Kidney (tissue), 14 donors: Measurements from ENCODE around the gene CIAO3. TPM values are rescaled to one million over a fixed set of nuclear protein-coding genes. Genes with fewer than 3 reads are reported as not detected.
"Not testable (repeated sequence)": the region's sequence is repeated elsewhere in the genome, so short reads cannot be mapped to it uniquely, and the experiment has no call there.

Source experiments
- DNase-seq, 5 donors: peaks; one replicate each; pipeline ENCODE4 v3.0.0-alpha.2; 2013 to 2020
- FAIRE-seq: peaks from 2 replicates; lab custom pipeline; 2012; peaks lifted over from hg19 to GRCh38; lab: Jason Lieb, UNC
- H3K27ac ChIP-seq, 2 donors: one replicate each; pipeline ENCODE4 v1.7.0; 2013; ENCODE audit warnings: low read depth in 2 of 2, low read length in 2 of 2, inconsistent platforms in 1 of 2
- H3K27me3 ChIP-seq: one replicate; pipeline ENCODE4 v1.7.1; 2013; ENCODE audit warnings: low read length, inconsistent platforms; ENCODE audit not compliant: control insufficient read depth, insufficient read depth
- H3K36me3 ChIP-seq, 3 donors: one replicate each; pipeline versions ENCODE4 v1.7.0 to v1.7.1; 2013; ENCODE audit warnings: low read length in 3 of 3, control low read depth in 1 of 3, inconsistent platforms in 1 of 3; ENCODE audit not compliant: insufficient read depth in 3 of 3, control insufficient read depth in 2 of 3
- H3K4me1 ChIP-seq, 3 donors: one replicate each; pipeline versions ENCODE4 v1.7.0 to v1.7.1; 2013; ENCODE audit warnings: low read length in 3 of 3, inconsistent platforms in 1 of 3, low read depth in 1 of 3; ENCODE audit not compliant: control insufficient read depth in 2 of 3, insufficient read depth in 2 of 3
- H3K4me3 ChIP-seq, 3 donors: one replicate each; pipeline versions ENCODE4 v1.7.0 to v1.8.1; 2013; ENCODE audit warnings: low read length in 3 of 3, control low read depth in 1 of 3, inconsistent platforms in 1 of 3
- H3K9ac ChIP-seq, 3 donors: one replicate each; pipeline versions ENCODE4 v1.7.0 to v1.7.1; 2013; ENCODE audit warnings: low read length in 3 of 3, control low read depth in 1 of 3, inconsistent platforms in 1 of 3
- H3K9me3 ChIP-seq, 3 donors: one replicate each; pipeline versions ENCODE4 v1.7.0 to v1.7.1; 2013; ENCODE audit warnings: low read length in 3 of 3, control low read depth in 1 of 3, inconsistent platforms in 1 of 3; ENCODE audit not compliant: control insufficient read depth in 2 of 3, insufficient read depth in 1 of 3
- intact Hi-C: fragments of 100-400 bp; cut with DNase I; formaldehyde crosslinking; loops from one replicate; pipeline ENCODE4 v1.11.1; 2022
- polyA plus RNA-seq: library from polyadenylated mRNA; stranded (reverse); fragments of 350-450 nt; fragmentation: Illumina TruSeq; extraction: RNeasy Lipid Tissue Mini Kit (QIAGEN cat#74804); gene quantifications from one replicate; pipeline ENCODE4 v1.2.3, GENCODE V29; 2014; ENCODE audit warnings: low read depth, low replicate concordance; ENCODE audit not compliant: insufficient read depth
- total RNA-seq: library from RNA; stranded (reverse); fragmentation: NEBNext Ultra II Directional; extraction: Animal tissue kit (Norgen Biotek cat#: 25700); gene quantifications from one replicate; pipeline ENCODE4 v1.2.1, GENCODE V29; 2021
- TF ChIP-seq, protein P1 (sequence below): IDR thresholded peaks from 3 replicates; pipeline ENCODE4 v1.5.1; 2012; ENCODE audit warnings: mild to moderate bottlenecking, moderate library complexity, borderline replicate concordance; ENCODE audit not compliant: insufficient read depth; ENCODE audit errors: extremely low read depth
- donor health status: control.
- donor health status: control.
- donor health status: control.
- donor health status: control.
- donor health status: control.
- donor health status: DM: yes; HTN: yes; CAD: no.
- donor health status: Normal renal cell carcinoma (clear cell type).

The CIAO3 gene
- total and polyA plus RNA-seq, 2 donors from 2014 or later: 36.8 to 37.7 TPM

DNA sequence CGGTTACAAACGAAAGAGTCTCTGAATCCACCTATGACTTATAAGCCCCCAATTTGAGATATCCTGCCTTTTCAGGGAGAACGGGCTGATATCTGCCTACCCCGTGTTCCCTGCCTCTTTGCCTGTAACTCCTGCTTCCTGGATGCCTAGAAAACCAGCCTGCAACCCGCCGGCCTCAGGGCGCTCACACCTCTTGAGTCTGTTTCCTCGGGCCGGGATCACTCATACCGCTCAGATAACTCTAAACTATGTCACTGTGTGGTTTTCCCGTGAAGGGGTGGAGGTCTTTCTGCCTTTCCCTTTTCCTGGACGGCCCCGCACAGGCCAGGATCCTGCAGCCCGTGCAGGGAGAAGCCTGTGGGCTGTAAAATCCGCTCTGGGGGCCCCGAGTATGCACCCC, 37.0 kb upstream of the CIAO3 start:
- no peak overlapping the region for H3K27ac ChIP-seq
- H3K36me3 ChIP-seq: no peaks in the 10 kb centered on the region
- FAIRE-seq (no peak), DNase-seq (no peak)
- no peaks in the 10 kb centered on the region for H3K4me1 ChIP-seq
- no peaks in the 10 kb centered on the region for H3K9me3 ChIP-seq
- intact Hi-C loops: no loop called here
- no peak overlapping the region for H3K4me3 ChIP-seq
- no peak overlapping the region for H3K9ac ChIP-seq
- TF ChIP-seq, protein P1, sequence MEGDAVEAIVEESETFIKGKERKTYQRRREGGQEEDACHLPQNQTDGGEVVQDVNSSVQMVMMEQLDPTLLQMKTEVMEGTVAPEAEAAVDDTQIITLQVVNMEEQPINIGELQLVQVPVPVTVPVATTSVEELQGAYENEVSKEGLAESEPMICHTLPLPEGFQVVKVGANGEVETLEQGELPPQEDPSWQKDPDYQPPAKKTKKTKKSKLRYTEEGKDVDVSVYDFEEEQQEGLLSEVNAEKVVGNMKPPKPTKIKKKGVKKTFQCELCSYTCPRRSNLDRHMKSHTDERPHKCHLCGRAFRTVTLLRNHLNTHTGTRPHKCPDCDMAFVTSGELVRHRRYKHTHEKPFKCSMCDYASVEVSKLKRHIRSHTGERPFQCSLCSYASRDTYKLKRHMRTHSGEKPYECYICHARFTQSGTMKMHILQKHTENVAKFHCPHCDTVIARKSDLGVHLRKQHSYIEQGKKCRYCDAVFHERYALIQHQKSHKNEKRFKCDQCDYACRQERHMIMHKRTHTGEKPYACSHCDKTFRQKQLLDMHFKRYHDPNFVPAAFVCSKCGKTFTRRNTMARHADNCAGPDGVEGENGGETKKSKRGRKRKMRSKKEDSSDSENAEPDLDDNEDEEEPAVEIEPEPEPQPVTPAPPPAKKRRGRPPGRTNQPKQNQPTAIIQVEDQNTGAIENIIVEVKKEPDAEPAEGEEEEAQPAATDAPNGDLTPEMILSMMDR: no peak
- H3K27me3 ChIP-seq: no peaks in the 10 kb centered on the region

DNA sequence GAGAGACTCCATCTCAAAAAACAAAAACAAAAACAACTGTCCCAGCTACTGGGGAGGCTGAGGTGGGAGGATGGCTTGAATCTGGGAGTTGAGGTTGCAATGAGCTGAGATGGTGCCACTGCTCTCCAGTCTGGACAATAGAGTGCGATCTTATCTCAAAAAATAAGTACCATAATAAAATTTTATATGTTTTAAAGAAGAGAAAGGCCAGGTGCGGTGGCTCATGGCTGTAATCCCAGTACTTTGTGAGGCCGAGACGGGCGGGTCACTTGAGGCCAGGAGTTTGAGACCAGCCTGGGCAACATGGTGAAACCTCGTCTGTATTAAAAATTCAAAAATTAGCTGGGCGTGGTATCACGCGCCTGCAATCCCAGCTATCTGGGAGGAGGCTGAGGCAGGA, 36.0 kb upstream of the CIAO3 start:
- TF ChIP-seq, protein P1: no peak
- Histone ChIP-seq H3K9me3 (no peaks in the 10 kb centered on the region), H3K4me3 (no peak overlapping the region), H3K27ac (no peak overlapping the region), H3K27me3 (no peaks in the 10 kb centered on the region), H3K4me1 (no peaks in the 10 kb centered on the region), H3K36me3 (no peaks in the 10 kb centered on the region), H3K9ac (no peak overlapping the region)
- intact Hi-C loops: no loop called here
- DNase-seq (no peak), FAIRE-seq (no peak)

GRCh38 chr16:776298-776697, 35.5 kb upstream of the CIAO3 start:
- H3K36me3 ChIP-seq, DNase-seq, H3K4me3 ChIP-seq, H3K9ac ChIP-seq, H3K27ac ChIP-seq, H3K27me3 ChIP-seq, FAIRE-seq, H3K9me3 ChIP-seq, H3K4me1 ChIP-seq, intact Hi-C loops: not testable (repeated sequence)

DNA sequence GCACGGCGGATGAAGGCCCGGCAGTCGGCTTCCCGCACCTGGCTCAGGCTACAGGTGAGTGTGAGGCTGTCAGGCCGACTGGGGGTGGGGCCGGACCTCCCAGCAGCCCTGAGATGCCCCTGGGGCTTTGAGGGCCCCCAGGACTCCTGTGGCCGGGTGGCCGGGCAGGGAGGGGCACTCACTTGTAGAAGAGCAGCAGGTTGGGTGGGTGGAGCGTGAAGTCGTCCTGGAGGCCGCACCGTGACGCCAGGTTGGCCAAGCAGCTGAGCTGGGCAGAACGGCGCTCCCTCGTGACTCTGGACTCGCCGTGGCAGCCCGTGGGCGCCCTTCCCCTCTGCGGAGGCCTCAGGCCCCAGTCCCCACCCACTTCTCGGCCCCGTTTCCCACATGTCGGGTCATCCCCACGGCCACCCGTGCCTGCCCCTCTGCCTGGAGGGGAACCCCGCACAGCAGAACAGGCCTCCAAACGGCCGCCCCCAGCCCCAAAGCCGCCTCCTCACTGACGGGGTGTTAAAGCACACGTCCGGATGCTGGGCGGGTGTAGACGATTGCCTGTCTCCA, 34.5 kb upstream of the CIAO3 start:
- TF ChIP-seq, protein P1: no peak
- H3K9ac ChIP-seq: no peak overlapping the region
- no peaks in the 10 kb centered on the region for H3K27me3 ChIP-seq
- DNase-seq (no peak), FAIRE-seq (no peak)
- H3K4me1 ChIP-seq: no peaks in the 10 kb centered on the region
- no peak overlapping the region for H3K27ac ChIP-seq
- H3K36me3 ChIP-seq: no peaks in the 10 kb centered on the region
- no peaks in the 10 kb centered on the region for H3K9me3 ChIP-seq
- intact Hi-C loops: no loop called here
- no peak overlapping the region for H3K4me3 ChIP-seq
